Measurements from ENCODE around the gene DSC1. TPM values are rescaled to one million over a fixed set of nuclear protein-coding genes. Genes with fewer than 3 reads are reported as not detected.

The DSC1 gene
- total and polyA plus RNA-seq, 2 of the 4 experiments (the other 2 are of a cell fraction), result not detected

DNA sequence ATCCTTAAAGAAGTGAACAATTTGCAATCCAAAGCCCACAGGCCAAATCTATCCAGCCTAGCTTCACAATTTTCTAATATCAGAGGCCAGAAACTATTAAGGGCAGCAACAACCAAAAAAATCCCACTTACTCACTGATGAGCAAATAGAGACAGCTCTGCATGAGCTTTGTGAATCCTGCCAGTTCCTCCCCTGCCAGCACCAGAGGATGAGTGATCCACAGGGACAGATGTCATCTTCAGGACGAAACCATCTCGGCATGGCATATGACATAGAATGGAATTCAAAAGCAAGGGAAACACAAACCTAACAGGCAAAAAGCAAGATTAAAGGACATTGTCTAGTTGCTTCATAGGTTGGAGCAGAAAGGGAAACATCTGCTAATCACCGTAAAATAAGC, 58.2 kb downstream of the DSC1 start:
- H3K4me1 ChIP-seq (ENCODE audit: control insufficient read depth, insufficient read depth, low read length), result no peaks in the 10 kb centered on the region
- peaks cover 13% of the 10 kb centered on the region for H3K27me3 ChIP-seq (ENCODE audit: control insufficient read depth, insufficient read depth, low read length)
- H3K4ac ChIP-seq (ENCODE audit: low read depth, low read length), result no peak overlapping the region
- no peak overlapping the region for H3K4me3 ChIP-seq (ENCODE audit: insufficient read depth, low read depth, low read length)
- intact Hi-C loops (cut with micrococcal nuclease) (no loop called here), dilution Hi-C loops (cut with HindIII; ENCODE audit: low sequenced_read_pairs, unreplicated experiment) (no loop called here), in situ Hi-C loops (cut with MboI; ENCODE audit: low sequenced_read_pairs) (no loop called here)
- H3K9ac ChIP-seq (ENCODE audit: low read depth, low read length), result no peak overlapping the region
- no peak overlapping the region for H2BK15ac ChIP-seq (ENCODE audit: low read depth, low read length)
- no peak overlapping the region for H2AFZ ChIP-seq (replicated peaks; ENCODE audit: low read length, poor library complexity)
- no CpG with 5 or more reads among the region's 3 CpGs for WGBS, 2 experiments (ENCODE audit: extremely low coverage in 2 of 2, insufficient read length in 1 of 2)
- H3K14ac ChIP-seq (replicated peaks; ENCODE audit: low read depth, low read length), result no peak overlapping the region
- ChIA-PET CTCF (no interaction called here), POLR2A (ENCODE audit: unreplicated experiment) (no interaction called here)
- no peak overlapping the region for H2BK120ac ChIP-seq (ENCODE audit: low read depth, low read length)
- 0 out of 2 replicates have a peak, but pooled peaks cover 1% of the 10 kb centered on the region for H3K9me3 ChIP-seq (ENCODE audit: control insufficient read depth, insufficient read depth, low read length)
- no peak overlapping the region for H3K27ac ChIP-seq (ENCODE audit: insufficient read depth, low read length)
- no peak overlapping the region for H4K5ac ChIP-seq (ENCODE audit: low read depth, low read length)
- no peaks in the 10 kb centered on the region for H3K79me1 ChIP-seq (ENCODE audit: low read depth in 1 of 2, low read length in 2 of 2)
- H4K8ac ChIP-seq (ENCODE audit: low read depth in 2 of 2, low read length in 2 of 2), result no peak overlapping the region
- H2BK5ac ChIP-seq (ENCODE audit: low read depth, low read length, poor library complexity, severe bottlenecking), result no peak overlapping the region
- no peak for ATAC-seq (ENCODE audit: low read depth)
- H3K23ac ChIP-seq (ENCODE audit: low read depth, low read length), result no peak overlapping the region
- no peaks in the 10 kb centered on the region for H3K9me1 ChIP-seq (ENCODE audit: insufficient read depth, low read length)
- no TSS peak for BruUV-seq (replicated peaks)
- H3K56ac ChIP-seq (ENCODE audit: extremely low read depth, insufficient read depth, low read length), result no peak overlapping the region
- H3K4me2 ChIP-seq (ENCODE audit: low read depth, low read length), result no peak overlapping the region
- H4K20me1 ChIP-seq (ENCODE audit: insufficient read depth, low read length), result no peaks in the 10 kb centered on the region
- H3K36me3 ChIP-seq (ENCODE audit: control insufficient read depth, insufficient read depth, low read length), result no peaks in the 10 kb centered on the region
- no peak overlapping the region for H4K91ac ChIP-seq (ENCODE audit: insufficient read depth, low read depth, low read length)
- no peak overlapping the region for H3K18ac ChIP-seq (ENCODE audit: low read depth, low read length)
- no peak overlapping the region for H2AK5ac ChIP-seq (ENCODE audit: low read depth, low read length)
- no peak for DNase-seq
- no peak overlapping the region for H2BK20ac ChIP-seq (ENCODE audit: low read depth, low read length)
- no peak overlapping the region for H2AK9ac ChIP-seq (replicated peaks; ENCODE audit: low read depth, low read length, poor library complexity)
- TF ChIP-seq MXI1 (IDR thresholded peaks at IDR 0.05; ENCODE audit: borderline replicate concordance, low read depth, low read length) (no peak), MAZ (IDR thresholded peaks at IDR 0.05; ENCODE audit: borderline replicate concordance, low read depth, low read length) (no peak), SMC3 (IDR thresholded peaks at IDR 0.05; ENCODE audit: low read depth, low read length) (no peak), BHLHE40 (IDR thresholded peaks at IDR 0.05; ENCODE audit: low read depth, low read length) (no peak), MAFK (IDR thresholded peaks at IDR 0.05; ENCODE audit: low read depth, low read length) (no peak), CHD1 (IDR thresholded peaks at IDR 0.05; ENCODE audit: low read depth, low read length) (no peak), CTCF (conservative IDR thresholded peaks at IDR 0.05; ENCODE audit: low read depth, low read length) (no peak), RFX5 (IDR thresholded peaks at IDR 0.05; ENCODE audit: low read depth, low read length) (no peak)
- TF ChIP-seq, protein P1, sequence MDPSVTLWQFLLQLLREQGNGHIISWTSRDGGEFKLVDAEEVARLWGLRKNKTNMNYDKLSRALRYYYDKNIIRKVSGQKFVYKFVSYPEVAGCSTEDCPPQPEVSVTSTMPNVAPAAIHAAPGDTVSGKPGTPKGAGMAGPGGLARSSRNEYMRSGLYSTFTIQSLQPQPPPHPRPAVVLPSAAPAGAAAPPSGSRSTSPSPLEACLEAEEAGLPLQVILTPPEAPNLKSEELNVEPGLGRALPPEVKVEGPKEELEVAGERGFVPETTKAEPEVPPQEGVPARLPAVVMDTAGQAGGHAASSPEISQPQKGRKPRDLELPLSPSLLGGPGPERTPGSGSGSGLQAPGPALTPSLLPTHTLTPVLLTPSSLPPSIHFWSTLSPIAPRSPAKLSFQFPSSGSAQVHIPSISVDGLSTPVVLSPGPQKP (IDR thresholded peaks at IDR 0.05; ENCODE audit: borderline replicate concordance, low read depth, low read length), result no peak
- TF ChIP-seq, protein P2, sequence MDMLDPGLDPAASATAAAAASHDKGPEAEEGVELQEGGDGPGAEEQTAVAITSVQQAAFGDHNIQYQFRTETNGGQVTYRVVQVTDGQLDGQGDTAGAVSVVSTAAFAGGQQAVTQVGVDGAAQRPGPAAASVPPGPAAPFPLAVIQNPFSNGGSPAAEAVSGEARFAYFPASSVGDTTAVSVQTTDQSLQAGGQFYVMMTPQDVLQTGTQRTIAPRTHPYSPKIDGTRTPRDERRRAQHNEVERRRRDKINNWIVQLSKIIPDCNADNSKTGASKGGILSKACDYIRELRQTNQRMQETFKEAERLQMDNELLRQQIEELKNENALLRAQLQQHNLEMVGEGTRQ (IDR thresholded peaks at IDR 0.05; ENCODE audit: low read depth, low read length), result no peak
